Cerebellar cortex (tissue), 1 donor: ENCODE results near the gene XYLT1.

ENCODE experiments used
- DNase-seq: peaks from one replicate; pipeline ENCODE4 v3.0.0-alpha.2; 2015; ENCODE audit warnings: low spot score

XYLT1 gene

DNA sequence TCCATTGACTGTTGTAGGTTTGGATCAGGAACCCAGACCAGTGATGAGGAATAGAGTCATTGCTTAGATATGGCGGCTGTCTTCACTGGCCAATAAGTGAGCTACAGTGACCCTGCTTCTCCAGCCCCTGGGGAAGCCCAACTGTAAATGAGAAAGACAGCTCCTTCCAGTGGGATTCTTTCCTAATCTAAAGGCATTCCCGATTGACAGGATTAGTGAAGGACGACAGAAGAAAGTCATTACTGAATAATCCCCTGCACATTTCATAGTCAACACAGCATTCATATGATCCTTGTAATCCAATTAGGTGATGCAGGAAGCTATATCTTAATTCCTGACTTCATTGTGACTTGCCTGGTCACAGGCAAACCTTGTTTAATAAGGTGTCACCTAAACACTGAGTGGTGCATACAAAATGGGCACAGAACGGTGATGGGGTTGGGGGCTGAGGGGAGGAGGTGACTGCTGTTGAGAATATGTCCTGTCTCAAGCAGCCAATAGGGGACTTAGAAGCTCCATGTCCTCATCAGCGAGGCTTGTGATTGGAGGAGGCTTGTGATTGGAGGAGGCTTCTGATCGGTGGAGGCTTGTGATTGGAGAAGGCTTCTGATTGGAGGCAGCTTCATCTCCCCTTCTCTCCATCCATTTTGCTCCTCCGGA is 242.6 kb downstream of the XYLT1 start:
- DNase-seq, result no peak

DNA sequence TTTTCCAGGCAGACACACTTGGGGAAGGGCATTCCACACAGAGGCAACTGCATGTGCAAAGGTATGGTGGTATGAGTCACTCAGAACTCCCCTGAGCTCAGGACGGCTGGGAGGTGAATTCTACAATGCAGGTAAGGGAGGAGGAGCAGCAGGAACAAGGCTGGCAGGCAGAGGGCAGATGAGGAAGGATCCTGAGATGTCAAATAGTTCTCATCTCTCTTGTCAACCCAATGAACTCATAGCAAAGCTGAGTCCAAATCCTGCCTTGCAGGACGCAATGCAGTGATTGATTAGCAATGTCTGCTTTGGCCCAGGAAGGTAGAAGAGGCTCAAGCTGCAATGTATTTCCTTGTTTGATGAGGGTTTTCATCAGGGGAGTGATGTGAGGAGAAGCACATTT is 243.5 kb downstream of the XYLT1 start:
- DNase-seq, result no peak

DNA sequence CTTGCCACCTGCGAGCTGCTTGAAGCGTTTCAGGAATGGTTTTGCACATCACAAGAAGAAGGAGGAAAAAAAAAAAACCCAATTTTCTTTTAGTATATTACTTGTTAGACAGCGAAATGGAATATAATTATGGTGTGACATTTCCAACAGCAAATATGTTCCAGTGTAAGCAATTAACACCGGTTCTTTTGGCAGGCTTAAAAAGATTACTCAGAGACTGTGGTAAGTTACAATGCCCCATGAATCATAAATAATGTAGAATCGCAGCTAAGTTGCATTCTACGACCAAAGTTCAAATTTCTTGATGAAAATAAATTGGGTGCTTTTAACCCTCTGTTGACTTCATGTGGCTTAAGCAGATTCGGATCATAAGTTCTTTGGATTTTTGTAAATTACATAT is 245.2 kb downstream of the XYLT1 start:
- no peak for DNase-seq

DNA sequence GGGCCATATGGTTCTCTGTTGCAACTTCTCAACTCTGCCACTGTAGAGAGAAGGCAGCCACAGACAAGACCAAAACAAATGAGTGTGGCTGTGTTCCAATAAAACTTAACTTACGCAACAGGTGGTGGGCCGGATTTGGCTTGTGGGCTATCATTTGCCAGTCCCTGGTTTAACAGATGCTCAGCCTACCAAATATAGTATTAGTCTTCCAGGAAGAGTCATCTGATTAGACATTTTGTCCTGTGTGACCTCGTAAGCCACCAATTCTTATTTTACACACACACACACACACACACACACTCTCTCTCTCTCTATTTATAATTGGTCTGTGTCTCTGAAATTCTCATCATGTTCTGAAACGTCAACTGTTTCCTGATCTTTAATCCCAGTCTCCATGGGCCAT is 245.9 kb downstream of the XYLT1 start:
- no peak for DNase-seq

DNA sequence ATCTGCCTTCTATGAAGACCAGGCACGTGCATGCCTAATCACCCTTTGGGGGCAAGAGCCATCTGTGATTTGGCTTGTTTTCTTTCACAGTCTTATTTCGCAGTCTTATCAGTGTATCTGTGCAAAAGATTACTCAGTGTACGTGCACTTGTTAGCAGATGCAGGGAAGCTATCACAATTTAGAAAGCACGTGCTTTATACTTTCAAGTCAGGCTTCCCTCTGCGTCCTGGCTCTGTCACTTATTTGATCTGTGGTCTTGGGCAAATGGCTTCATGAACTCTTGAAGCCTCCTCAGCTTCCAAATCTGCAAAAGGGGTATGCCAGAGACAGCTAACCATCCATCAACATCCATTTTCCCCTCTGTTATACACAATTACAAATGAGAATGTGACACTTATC is 246.4 kb downstream of the XYLT1 start:
- no peak for DNase-seq

DNA sequence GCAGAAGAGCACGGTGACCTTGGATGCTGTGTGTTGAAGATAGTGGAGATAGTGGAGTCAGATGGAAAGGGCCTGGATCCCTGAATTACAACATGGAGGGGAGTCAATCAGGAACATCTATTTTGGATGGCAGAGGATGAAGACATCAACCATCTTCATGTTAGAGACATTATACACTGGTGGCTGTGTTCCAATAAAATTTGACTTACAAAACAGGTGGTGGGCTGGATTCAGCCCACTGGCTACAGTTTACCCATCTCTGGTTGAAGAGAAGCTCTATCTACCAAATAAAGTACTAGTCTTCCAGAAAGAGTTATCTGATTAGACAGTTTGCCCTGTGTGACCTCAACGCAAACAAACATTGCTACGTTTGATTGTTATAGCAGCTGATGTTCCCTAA is 247.2 kb downstream of the XYLT1 start:
- DNase-seq, result no peak

DNA sequence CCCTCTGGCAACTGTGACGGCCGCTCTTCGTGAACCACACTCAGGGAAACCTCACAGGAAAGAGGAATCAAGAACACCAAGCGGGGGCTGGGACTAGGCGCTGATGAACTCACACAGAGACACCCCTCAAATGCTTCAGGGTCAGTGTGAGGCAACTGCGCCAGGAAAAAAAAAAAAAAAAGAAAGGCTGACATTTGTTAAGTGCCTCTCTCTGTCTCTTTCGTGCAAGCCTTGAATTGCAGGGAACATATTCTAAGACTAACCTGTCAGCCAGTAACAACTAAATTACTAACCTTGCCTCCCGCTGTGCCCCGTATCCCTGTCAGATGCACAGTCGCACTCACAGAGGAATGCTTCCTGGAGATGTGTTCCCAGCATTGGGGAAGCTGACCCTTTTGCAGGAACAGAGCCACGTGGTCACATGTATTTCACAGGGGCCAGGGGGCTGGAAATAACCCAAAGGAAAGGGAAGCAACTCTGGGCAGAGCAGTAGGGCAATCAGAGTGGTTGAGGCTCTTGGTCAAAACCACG is 247.8 kb downstream of the XYLT1 start:
- no peak for DNase-seq

DNA sequence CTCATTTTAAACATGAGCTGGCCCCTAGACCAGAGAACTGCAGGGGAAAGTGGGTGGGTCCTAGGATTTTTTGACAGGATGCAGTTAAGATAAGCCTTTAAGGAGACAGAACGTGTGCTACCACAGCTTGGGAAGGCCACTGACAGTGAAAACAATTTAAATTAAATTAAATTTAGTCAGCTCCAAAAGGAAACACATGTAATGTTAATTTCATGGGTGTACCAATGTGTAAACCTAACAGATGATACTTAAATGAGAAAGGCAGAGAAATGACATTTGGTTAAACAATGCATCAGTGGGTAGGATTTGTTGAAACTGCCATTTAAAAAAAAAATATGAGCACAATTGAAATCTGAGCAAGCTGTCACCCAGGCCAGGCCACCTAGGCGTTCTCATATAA is 250.8 kb downstream of the XYLT1 start:
- DNase-seq, result no peak

DNA sequence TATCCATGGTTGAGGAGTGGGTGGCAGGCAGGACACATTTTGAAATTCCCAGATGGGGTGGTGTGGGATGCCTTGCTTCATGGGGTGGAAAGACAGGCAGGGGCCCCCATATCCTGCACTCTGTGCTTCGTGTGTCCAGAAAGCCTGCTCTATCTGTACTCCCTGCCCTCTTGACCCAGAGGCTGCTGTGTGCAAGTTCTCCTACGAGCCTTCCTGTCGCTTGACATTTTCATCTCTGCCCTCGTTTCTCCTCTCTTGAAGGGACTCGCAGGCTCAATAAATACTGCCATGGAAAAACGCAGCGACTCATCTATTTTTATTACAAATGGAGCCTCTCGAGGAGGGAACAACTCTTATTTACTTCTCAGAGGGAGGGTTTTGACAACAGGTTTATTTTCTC is 254.8 kb downstream of the XYLT1 start:
- no peak for DNase-seq

DNA sequence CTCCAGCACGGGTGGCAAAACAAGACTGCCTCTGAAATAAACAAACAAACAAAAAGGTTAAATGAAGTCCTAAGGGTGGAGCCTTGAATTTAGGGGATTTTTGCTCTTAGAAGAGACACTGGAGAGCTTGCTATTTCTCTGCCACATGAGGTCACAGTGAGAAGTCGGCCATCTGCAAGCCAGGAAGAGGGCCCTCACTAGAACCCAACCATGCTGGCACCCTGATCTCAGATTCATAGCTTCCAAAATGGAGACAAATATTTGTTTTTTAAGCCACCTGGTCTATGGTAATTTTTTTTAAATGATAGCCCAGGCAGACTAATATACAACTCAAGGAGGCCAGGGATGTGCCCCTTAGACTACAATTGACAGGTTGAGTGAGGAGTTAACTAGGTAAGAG is 255.5 kb downstream of the XYLT1 start:
- DNase-seq, result no peak

DNA sequence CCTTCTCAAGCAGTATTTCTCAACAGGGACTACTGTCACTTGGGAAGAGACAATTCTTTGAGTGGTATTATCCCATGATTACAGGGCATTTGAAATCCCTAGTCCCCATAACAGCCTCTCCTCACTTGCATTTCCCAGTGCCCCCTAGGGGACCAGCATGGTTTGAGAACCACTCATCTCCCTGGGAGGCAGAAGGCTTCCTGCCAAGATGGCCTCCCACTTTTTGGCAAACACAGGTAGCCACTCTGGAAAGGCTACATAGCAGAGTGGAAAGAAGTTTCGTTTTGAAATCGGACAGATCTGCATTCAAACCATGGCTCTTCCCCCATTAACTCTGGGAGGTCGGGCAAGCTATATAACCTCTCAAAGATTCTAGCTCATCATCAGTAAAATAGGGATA is 256.8 kb downstream of the XYLT1 start:
- no peak for DNase-seq

DNA sequence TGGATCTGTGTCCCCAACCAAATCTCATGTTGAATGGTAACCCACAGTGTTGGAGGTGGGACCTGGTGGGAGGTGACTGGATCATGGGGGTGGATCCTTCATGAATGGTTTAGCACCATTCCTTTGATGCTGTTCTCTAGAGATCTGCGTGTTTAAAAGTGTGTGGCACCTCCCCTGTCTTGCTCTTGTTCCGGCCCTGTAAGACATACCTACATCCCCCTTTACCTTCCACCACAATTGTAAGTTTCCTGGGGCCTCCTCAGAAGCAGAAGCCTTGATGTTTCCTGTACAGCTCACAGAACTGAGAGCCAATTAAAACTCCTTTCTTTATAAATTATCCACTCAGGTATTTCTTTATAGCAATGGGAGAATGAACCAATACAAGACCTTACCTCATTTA is 257.7 kb downstream of the XYLT1 start:
- DNase-seq, result no peak

DNA sequence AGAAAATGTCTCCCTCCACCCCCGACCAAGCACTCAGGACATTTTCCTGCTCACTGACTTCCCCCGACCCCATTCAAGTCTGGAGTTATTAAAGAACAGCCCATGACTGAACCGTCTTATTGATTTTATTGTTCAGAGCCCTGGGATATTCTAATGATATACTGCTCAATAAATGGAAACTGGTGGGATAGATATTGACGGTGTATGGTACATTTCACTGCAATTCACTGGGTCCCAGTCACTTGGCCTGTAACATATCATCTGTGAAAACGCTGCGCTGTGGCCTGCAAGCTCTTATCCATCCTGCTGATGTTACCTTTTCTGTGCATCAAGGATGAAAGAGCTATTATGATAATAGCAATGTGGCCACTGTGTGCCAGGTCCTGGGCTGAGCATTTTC is 258.2 kb downstream of the XYLT1 start:
- DNase-seq, result no peak

DNA sequence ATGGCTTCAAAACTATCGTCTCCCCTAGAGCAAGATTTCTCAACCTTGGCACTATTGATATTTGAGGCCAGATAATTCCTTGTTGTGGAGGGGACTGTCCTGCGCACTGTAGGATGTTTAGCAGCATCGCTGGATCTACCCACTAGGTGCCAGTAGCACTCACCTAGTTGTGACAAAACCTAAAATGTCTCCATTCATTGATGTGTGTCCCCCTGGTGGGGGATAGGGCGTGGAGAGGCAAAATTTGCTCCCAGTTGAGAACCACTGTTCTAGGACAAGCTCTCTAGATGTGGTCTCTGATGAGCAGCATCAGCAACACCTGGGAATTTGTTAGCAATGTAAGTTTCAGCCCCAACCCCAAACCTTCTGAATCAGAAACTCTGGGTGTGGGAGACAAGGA is 259.0 kb downstream of the XYLT1 start:
- no peak for DNase-seq

DNA sequence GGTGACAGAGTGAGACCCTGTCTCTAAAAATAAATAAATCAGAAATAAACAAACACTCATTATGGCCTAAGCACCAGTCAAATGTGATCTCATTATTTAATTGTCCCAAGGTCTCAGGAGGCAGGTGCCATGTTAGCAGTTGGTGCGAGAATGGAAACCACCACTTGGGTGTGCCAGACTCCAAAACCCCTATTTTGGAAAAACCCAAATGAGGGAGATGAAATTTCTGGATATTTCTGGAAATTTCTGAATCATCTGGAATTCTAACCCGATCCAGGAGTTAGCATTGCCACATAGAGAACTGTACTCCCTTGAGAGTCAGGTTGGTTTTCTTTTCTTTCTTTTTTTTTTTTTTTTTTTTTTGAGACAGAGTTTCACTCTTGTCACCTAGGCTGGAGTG is 264.0 kb downstream of the XYLT1 start:
- no peak for DNase-seq

DNA sequence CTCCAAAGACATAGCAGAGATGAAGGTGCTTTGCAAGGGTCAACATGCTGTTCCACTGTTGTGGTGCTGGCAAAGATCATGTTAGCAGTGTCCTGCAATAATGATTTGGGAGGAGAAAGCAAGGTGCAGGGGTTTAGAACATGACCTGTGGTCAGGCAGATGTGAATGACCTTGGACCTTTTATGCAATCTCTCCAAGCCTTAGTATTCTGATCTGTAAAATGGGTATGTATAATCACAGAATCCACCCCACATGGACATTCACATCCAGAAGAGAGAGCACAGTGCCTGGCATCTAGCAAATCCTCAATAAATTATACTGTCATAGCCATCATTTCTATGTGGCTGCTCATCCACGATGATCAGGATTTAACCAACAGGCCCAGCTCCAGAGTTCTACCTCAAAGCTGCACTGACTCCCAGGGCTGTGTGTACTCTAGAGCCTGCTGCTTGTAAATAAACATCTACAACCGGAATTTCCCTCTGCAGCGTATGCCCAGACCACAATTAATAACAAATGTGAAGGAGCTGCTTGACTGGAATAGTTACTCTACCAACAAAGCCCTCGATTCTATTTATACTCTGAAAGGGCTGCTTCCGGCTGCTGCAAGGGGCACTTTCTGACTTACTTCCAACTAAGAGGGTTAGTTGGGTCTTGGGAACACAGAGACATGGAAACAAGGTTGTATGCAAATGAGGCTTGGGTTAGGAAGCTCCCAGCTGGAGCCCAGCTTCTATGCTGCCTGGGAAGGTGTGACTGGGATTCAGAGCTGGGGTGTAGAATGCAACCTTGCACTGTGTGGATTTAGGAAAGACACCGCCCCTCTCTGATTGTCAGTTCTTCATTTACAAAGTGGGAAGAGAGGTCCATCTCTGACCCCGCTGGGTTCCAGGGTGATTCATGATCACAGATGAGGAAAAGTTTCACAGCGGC is 265.2 kb downstream of the XYLT1 start:
- peak; percentile 2 for DNase-seq

DNA sequence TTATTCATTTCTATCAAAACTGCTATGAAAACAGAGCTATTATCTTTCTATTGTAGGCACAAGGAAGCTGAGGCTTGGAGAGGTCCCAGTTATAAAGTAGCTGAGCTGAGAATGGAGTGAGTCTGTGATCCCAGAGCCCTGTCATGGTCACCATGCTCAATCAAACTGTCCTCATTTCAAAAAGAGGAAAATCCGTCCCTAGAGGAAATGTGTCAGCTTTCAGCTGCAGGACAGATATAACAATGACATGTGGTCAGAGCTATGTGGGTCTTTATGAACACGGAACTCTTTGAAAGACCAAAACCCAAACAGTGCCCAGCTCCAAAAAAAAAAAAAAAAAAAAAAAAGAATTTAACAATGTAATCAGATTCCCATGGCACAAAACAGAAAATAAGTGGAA is 266.1 kb downstream of the XYLT1 start:
- no peak for DNase-seq

DNA sequence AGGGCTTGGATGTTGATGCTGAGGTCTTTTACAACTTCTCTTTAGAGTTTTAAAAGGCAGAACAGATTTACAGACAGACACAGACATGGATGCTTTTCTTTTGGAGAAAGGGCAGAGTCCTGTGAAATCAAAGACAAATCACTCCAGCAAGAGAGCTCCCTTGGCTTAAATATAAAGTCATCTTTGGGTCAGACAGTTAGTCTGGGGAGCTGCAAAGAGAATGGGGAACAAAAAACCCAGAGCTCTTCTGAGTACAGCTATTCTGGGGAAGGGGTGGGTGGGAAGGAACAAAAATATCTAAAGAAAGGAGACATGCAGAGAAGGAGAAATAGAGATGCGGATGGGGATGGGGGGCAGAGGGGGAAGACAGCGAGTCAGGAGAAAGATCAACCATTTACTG is 266.6 kb downstream of the XYLT1 start:
- DNase-seq, result no peak

DNA sequence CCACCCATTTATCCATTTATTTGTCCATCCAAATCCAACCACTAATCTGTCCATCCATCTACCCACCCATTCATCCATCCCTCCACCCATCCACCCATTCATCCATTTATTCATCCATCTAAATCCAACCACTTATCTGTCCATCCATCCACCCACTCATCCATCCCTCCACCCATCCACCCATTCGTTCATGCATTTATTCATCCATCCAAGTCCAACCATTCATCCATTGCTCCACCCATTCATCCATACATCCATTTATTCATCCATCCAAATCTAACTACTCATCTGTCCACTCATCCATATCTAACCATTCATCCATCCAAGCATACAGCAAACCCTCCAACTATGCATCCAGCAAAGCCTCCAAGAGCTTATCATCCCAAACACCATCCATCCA is 267.3 kb downstream of the XYLT1 start:
- no peak for DNase-seq

DNA sequence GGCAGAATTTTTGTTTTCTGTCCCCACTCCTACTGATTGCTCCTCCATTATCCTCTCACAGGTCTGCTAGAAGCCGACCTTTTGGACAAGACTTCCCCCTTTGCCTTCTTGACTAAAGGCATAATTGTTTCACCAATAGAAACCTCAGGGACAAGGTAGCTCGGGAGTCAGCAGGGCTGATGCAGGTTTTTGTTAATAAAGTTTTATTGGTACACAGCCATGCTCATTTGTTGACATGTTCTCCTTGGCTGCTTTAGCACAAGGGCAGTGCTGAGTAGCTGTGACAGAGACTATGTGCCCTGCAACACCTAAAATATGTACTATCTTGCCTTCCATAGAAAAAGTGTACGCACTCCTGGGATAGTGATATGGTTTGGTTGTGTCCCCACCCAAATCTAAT is 271.6 kb downstream of the XYLT1 start:
- DNase-seq, result no peak

DNA sequence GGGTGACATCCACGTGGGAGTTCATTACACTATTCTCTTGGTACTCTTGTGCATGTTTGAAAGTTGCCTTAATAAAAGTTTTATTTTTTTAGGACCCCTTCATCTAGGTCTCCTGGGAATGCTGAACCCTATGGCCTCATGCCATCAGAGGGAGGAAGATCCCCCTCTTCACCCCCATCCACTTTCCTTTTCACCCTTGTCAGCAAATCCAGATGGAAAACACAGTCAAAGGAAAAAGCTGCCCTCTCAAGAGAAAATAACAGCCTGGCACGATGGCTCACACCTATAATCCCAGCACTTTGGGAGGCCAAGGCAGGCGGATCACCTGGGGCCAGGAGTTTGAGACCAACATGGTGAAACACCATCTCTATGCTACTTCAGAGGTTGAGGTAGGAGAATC is 274.2 kb downstream of the XYLT1 start:
- DNase-seq, result no peak

DNA sequence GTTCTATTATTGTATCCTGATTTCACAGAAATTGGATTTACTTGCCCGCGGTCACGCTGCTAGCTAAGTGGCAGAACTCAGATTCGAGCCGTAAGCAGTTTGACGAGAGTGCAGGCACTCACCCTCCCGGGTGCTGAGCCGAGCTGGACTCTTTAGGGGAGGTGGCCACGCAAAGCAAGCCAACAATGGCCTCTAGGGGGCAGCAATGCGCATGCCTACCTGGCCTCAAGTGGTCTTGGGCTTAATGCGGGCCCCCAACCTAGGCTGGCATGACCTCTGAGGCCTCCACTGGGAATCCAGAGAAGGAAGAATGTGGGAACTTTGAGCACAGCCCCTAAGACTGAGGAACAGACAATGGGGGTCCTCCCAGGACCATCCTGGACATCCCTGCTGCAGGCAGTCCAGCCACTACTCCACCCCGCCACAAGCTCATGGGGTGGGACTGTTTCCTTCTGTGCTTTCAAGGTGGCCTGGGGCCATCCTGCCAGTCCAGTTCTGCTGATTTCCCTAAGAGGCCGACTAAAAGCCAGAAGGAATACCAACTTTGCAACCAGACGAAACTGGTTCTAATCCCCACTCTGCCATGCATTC is 276.5 kb downstream of the XYLT1 start:
- DNase-seq, result no peak

DNA sequence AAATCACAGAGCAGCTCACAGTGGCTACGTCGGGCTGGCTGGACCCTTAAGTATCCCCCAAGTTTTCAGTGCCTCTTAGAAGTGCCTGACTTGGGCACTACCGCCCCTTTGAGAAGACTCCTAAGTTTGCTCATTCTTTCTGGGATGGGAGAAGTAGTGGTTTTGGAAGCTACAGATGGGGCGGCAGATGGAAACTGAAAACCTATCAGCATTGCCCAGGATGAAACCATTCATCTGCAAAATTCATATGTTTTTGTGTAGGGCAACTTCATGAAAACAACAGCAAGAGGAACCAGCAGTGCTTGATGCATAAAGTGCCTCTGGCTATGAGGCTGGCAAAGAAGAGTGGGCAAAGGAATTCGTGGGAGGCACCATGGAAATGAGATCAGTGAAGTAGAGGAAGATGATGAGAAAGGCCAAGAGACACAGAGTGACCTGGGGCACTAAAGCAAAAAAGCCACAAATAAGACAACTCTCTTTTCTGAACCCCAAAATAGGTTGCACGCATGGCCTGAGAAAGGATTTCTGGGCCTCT is 277.1 kb downstream of the XYLT1 start:
- no peak for DNase-seq
